T47D (cell line): Measurements from ENCODE around the gene SLC5A11.
A peak's percentile ranks its signal among the peaks of the same experiment; 100 is the strongest.
"Not testable (repeated sequence)": the region's sequence is repeated elsewhere in the genome, so short reads cannot be mapped to it uniquely, and the experiment has no call there.

Source experiments
- DNase-seq, 2 experiments: peaks; one replicate each; pipeline versions ENCODE4 v3.0.0 to v3.0.0-alpha.2; 2011 to 2012; ENCODE audit warnings: low read depth in 1 of 2, low spot score in 1 of 2
- JUND ChIP-seq: IDR thresholded peaks from 2 replicates; pipeline ENCODE4 v1.6.1; 2012; ENCODE audit warnings: low read depth
- in situ Hi-C: cut with HindIII; loops from 2 replicates; pipeline ENCODE4 v1.10.0; 2016; ENCODE audit warnings: low sequenced_read_pairs, low pct_unique_long_range_greater_than_20kb

Gene SLC5A11

GRCh38 chr16:24887472-24887871 lies 41.7 kb downstream of the SLC5A11 start:
- DNase-seq = no peak
- no peak for TF ChIP-seq JUND
- in situ Hi-C loops = no loop called here

DNA sequence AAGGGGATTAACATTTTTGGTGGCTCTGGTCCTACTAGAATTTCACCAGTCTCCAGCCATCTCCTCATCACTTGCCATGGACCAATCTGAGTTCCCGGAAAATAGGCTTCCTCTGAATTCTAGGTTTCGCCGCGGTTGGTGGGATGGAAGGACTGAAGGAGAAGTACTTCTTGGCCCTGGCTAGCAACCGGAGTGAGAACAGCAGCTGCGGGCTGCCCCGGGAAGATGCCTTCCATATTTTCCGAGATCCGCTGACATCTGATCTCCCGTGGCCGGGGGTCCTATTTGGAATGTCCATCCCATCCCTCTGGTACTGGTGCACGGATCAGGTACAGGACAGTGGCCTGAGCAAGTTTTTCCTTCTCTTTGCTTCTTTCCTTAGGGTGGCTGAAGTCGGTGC lies 45.0 kb downstream of the SLC5A11 start:
- TF ChIP-seq JUND = no peak
- no peak for DNase-seq
- in situ Hi-C loops = no loop called here

DNA sequence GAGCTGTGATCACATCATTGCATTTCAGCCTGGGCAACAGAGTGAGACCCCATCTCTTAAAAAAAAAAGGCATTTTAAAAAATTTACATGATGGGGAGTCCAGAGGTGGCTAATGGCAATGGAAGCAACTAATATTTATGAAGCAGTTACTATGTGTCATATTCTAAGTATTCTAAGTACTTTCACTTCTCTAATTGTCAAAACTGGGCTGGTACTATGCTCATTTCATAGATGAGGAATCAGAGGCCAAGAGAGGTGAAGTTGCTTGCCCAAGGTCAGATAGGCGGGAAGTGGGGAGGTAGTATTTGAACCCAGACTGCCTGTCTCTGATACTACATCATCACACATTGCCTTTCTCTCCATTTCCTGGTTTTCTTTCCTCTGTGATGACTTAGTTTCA lies 50.7 kb downstream of the SLC5A11 start:
- DNase-seq = no peak
- in situ Hi-C loops = no loop called here
- no peak for TF ChIP-seq JUND

DNA sequence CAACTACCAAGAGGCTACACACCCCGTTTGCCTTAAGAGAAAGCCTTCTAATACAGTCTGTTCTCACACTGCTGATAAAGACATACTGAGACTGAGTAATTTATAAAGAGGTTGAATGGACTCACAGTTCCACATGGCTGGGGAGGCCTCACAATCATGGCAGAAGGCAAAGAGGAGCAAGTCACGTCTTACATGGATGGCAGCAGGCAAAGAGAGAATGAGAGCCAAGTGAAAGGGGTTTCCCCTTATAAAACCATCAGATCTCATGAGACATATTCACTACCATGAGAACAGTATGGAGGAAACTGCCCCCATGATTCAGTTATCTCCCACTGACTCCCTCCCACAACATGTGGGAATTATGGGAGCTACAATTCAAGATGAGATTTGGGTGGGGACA lies 51.8 kb downstream of the SLC5A11 start:
- DNase-seq, in situ Hi-C loops: not testable (repeated sequence)

DNA sequence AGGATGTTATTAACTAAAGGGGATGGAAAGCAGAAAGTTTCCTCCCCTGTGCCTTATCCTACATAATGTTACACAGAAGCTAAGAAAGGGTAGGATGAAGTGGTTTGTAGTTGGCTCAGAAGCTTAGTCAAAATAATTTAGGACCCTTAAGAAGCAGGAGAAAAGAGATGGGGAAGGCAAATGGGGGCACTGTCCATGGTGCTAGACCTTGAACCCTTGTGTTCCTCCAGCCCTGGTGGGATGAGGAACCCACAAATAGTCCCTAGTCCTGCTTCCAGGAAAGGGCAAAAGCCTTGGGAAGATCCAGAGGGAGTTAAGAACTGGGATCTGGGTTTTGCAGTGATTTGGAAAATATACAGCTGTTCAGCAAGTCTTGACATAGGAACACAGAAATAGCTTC lies 54.5 kb downstream of the SLC5A11 start:
- DNase-seq = peak in 1 of 2 experiments; percentile 19
- no peak for TF ChIP-seq JUND
- in situ Hi-C loops = no loop called here

- in situ Hi-C loops = no loop called here
- peak in 1 of 2 experiments; percentile 30 for DNase-seq
- no peak for TF ChIP-seq JUND
Observed at GRCh38 chr16:24906199-24906808, 60.5 kb downstream of the SLC5A11 start.

DNA sequence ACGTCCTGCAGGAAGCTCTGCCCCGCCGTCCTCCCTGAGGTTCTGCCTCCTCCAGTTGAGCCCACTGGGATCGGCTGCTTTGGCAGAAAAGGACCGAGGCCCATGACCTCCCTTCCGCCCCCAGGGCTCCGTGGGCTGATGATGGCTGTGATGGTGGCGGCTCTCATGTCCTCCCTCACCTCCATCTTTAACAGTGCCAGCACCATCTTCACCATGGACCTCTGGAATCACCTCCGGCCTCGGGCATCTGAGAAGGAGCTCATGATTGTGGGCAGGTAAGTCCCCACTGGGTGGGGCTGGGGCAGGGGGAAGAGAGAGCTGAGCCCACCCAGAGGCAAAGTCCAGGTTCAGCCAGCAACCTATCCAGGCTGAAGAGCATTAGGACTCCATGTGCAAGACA lies 61.1 kb downstream of the SLC5A11 start:
- TF ChIP-seq JUND = no peak
- no peak for DNase-seq
- in situ Hi-C loops = no loop called here

- no peak for TF ChIP-seq JUND
- in situ Hi-C loops = no loop called here
Observed at GRCh38 chr16:24908716-24909115, 63.0 kb downstream of the SLC5A11 start.

DNA sequence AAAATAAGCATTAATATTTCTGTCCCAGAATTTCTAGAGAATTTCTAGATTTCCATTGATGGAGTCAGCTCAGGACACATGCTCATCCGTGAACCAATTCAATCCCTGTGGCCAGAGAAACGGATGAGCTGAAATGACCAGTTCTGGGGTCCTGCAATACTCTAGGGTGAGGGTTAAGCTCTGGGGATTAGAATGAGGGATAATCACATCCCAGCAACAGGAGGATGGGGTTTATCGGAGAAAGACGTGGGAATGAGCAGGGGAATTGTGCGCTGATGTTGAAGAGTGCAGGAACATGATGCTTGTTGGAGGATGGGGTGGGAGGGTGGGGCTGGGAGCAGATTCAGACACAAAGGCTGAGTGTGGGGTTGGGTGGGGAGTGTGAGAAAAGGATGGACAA lies 64.1 kb downstream of the SLC5A11 start:
- no peak for TF ChIP-seq JUND
- DNase-seq = no peak
- in situ Hi-C loops = no loop called here

More at GRCh38 chr16:24908716-24909115, 63.0 kb downstream of the SLC5A11 start:
- DNase-seq = no peak

GRCh38 chr16:24915019-24915418 lies 69.3 kb downstream of the SLC5A11 start:
- in situ Hi-C loops = no loop called here
- no peak for DNase-seq
- TF ChIP-seq JUND = no peak

GRCh38 chr16:24915576-24915975 lies 69.8 kb downstream of the SLC5A11 start:
- in situ Hi-C loops = no loop called here
- no peak for TF ChIP-seq JUND
- DNase-seq = no peak

GRCh38 chr16:24917236-24917635 lies 71.5 kb downstream of the SLC5A11 start:
- in situ Hi-C loops = no loop called here
- DNase-seq = no peak
- TF ChIP-seq JUND = no peak

- no peak for TF ChIP-seq JUND
- no peak for DNase-seq
- in situ Hi-C loops = no loop called here
Observed at GRCh38 chr16:24917891-24918290, 72.1 kb downstream of the SLC5A11 start.

- in situ Hi-C loops = no loop called here
- TF ChIP-seq JUND = no peak
- no peak for DNase-seq
Observed at GRCh38 chr16:24918641-24919040, 72.9 kb downstream of the SLC5A11 start.
